ENCODE measurements around the gene DTX3. TPM values are rescaled to one million over a fixed set of nuclear protein-coding genes. Genes with fewer than 3 reads are reported as not detected.

Gene DTX3
- total and polyA plus RNA-seq, 2 of the 13 experiments (the other 11 are each of a cell fraction or from before 2014, with no cell fraction given) = 9.0 to 27.2 TPM

DNA sequence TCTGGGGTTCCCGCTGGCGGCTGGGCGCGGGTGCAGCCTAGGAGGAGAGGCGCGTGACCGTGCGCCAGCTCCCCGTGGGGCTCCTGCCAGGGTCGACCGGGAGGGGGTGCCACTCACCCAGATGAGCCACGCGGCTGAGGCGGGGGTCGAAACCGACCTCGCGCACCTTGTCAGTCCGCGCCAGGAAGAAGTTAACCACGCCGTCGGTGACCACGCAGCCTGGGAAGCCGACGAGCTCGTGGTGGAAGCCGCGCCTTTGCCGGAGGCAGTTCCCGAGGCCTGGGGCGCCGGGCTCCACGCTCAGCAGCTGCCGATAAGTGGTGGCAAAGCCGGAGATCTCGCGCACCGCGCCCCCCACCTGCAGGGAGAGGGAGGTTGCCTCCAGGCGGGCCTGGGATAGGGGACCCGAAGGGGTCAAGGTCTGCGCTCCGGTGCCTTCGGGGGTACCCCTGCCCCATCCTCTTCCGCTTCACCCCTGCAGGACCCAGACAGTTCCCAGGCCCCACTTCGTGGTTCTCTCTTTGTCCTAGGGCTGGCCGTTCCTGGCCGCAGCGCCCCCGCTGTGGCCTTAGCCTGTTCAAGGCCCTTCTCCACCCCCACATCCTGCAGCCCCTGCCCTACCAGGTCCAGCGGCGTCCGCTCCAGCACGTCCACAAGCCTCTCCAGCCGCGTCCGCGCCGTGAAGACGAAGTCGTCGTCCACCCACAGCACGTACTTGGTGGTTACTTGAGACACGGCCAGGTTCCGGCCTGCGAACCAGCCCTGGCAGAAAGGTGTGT lies 23.1 kb downstream of the DTX3 start:
- Histone ChIP-seq H3K4me2 (ENCODE audit: low read depth, low read length) (no peak overlapping the region), H3K4me3 (replicated peaks in 1 of 3; ENCODE audit: insufficient read depth in 1 of 3, low read depth in 2 of 3, low read length in 3 of 3) (no peak overlapping the region), H3K36me3 (replicated peaks in 1 of 2; ENCODE audit: control insufficient read depth in 1 of 2, insufficient read depth in 2 of 2, low read length in 2 of 2) (0 out of 5 replicates have a peak, but pooled peaks cover 0 to 3% of the 10 kb centered on the region in 2 experiments), H3K79me2 (ENCODE audit: insufficient read depth, low read length) (no peaks in the 10 kb centered on the region), H3K4me1 (ENCODE audit: insufficient read depth, low read length) (peaks cover 29% of the 10 kb centered on the region), H4K20me1 (ENCODE audit: insufficient read depth, low read length) (no peaks in the 10 kb centered on the region), H2AFZ (ENCODE audit: low read length) (no peak overlapping the region), H3K9me3 (ENCODE audit: low read length) (no peaks in the 10 kb centered on the region), H3K27ac (ENCODE audit: extremely low read length, insufficient read depth, low read length) (no peak overlapping the region), H3K9ac (ENCODE audit: insufficient read depth, low read depth, low read length) (no peak overlapping the region), H3K27me3 (ENCODE audit: control insufficient read depth in 1 of 2, insufficient read depth in 2 of 2, low read length in 2 of 2) (peaks cover 0 to 13% of the 10 kb centered on the region in 2 experiments; a peak in 1 of 5 replicates)
- intact Hi-C loops (cut with micrococcal nuclease; ENCODE audit: unreplicated experiment) = no loop called here
- FAIRE-seq (no peak), DNase-seq (ENCODE audit: low spot score) (no peak), ATAC-seq (no peak)
- CTCF ChIA-PET (ENCODE audit: low intra/inter-chr PET ratio, low total read pairs) = no interaction called here
- BruUV-seq (replicated peaks) = no TSS peak
- 0 out of 2 replicates have a peak, but pooled peaks have one; percentile 25 for TF ChIP-seq RBFOX2 (IDR thresholded peaks at IDR 0.05; ENCODE audit: low read depth, low read length)
- TF ChIP-seq, protein P1, sequence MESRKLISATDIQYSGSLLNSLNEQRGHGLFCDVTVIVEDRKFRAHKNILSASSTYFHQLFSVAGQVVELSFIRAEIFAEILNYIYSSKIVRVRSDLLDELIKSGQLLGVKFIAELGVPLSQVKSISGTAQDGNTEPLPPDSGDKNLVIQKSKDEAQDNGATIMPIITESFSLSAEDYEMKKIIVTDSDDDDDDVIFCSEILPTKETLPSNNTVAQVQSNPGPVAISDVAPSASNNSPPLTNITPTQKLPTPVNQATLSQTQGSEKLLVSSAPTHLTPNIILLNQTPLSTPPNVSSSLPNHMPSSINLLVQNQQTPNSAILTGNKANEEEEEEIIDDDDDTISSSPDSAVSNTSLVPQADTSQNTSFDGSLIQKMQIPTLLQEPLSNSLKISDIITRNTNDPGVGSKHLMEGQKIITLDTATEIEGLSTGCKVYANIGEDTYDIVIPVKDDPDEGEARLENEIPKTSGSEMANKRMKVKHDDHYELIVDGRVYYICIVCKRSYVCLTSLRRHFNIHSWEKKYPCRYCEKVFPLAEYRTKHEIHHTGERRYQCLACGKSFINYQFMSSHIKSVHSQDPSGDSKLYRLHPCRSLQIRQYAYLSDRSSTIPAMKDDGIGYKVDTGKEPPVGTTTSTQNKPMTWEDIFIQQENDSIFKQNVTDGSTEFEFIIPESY (CRISPR knock-in tag; IDR thresholded peaks at IDR 0.05) = peak; percentile 53; the same call in 1 of the 2 replicates
- TF ChIP-seq AGO2 (optimal IDR thresholded peaks at IDR 0.05; ENCODE audit: low read depth, low read length) = peak; percentile 40
- TF ChIP-seq ZNF629 (CRISPR knock-in tag; conservative IDR thresholded peaks at IDR 0.05) = no peak
- in situ Hi-C loops (cut with HindIII; ENCODE audit: extremely low pct_ligation_motif_present, low pct_unique_long_range_greater_than_20kb) = no loop called here
- POLR2A ChIA-PET = no interaction called here
- WGBS (ENCODE audit: low lambda C conversion rate) = 97% methylated on average over 55 of the region's 67 CpGs

Measured in HepG2 (cell line).